ENCODE measurements around the gene INSM1. TPM values are rescaled to one million over a fixed set of nuclear protein-coding genes. Genes with fewer than 3 reads are reported as not detected.

Gene INSM1
- total RNA-seq, 1 experiment from 2014 or later, result 0.14 TPM

DNA sequence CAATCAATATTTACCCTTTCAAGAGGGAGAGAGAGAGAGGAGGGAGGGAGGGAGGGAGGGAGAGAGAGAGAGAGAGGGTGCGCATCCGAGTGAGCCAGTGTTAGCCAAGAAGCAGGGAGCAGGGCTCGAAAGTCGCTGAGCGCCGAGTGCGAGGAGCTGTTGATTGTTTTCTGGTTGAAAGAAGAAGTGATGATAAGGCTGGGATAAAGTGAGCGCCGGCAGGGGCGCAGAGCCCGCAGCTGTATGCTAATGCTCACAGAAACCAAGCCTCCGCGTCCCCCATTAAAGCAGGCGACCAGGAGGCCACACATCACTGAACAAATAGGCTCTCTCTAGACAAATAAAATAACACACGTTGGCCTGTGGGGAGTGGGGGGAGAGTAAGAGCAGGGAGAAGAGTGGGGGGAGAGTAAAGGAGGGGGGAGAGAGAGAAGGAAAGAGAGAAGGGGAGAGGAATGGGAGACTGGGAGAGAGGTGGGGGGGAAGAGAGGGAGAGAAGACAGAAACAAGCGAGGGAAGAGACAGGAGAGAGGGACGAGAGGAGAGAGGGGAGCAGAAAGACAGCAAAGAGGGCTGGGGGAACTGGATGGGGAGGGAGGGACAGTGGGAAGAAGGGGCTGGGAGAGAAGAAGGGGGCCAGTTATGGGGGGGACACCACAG lies 5.0 kb upstream of the INSM1 start:
- no peak for DNase-seq (ENCODE audit: low spot score)

DNA sequence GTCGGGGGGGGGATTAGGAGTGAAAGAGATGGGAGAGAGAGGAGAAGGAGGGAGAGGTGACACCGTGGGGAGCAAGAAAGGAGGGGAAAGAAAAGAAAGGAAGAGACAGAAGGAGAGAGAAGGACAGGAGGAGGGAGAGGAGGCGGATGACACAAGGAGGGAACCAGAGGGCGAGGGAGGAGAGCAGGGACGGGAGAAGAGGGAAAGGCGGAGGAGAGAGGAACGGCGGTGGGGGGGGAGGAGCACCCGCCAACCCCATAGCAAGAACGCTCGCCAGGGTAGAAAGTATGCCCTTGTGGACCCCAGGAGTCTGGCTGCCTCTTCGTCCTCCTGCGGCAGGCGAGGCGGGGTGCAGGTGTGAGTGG lies 4.5 kb upstream of the INSM1 start:
- DNase-seq (ENCODE audit: low spot score), result no peak

DNA sequence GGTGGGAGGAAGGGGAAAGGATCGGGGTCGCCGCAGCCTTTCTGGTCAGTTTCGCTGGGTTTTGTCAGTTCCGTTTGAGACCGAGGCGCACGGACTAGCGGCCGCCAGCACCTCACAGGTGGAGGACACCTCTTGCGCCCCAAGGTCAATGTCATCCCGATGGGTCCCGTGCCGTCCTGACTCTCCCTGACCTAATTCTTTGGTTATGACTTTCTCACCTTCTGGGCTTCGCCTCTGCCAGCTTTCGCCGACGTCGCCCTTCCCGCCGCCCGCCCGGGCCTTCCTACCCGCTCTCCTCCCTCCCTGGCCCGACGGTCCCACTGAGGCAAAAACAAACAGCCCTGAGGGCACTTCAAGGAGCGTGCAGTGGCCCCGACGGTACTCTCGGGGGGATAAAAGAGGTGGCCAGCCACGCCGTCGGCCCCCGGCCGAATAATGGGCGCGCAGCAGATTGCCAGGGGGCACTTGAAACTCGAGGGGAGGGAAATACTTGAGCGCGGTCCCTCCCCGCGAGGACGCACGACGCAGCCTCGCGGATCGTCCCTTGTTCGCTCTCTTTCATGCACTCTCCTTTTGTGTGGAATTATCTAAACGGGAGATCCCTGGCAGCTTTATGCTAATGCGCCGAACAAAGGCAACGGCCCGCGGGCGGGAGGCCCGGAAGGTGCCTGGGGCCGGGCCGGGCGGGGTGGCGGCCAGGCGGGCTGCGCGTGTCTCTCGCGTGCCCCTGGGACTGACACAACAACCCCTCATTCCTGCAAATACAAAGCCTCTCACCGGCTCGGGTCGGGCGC lies 3.9 kb upstream of the INSM1 start:
- DNase-seq (ENCODE audit: low spot score), result no peak

DNA sequence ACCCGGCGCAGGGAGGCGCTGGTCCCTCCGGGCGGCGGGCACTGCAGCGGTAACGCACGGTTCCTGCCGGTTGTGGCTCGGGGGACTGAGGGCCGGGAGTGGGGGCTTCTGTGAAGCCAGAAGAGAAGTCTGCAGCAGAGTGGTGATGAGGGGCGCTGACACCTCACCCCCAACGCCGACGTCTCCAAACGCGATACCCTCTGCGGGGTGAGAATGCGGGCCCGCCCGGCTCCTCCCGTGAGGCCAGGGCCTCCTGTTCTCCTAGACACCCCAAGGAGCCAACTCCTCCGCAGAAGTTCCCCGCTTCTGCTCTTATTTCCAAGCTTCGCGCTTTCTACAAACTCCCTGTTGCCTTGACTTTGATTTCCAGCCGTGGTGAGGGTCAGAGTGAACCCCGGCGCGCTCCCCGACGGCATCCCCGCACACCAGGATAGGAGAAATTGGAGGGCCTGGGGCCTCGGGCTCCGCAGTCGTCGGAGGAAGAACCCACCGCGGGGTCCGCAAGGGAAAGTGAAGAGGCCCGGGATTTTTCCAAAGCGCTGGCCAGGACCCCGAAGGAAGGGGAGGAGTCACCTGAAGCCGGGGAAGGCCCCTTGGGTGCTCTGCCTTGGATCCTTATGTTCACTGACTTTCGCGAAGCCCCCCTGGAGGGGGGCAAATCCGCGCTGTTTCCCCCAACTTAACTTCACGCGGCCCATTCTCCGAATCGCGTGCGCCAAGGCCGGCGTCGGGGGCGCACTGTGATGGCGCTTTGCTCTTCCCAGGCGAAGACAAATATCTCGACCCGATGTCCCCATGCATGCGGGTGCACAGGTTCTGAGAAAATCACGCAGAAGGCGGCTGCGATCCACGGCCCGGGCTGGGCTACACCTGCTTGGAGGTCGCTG lies 3.1 kb upstream of the INSM1 start:
- no peak for DNase-seq (ENCODE audit: low spot score)

DNA sequence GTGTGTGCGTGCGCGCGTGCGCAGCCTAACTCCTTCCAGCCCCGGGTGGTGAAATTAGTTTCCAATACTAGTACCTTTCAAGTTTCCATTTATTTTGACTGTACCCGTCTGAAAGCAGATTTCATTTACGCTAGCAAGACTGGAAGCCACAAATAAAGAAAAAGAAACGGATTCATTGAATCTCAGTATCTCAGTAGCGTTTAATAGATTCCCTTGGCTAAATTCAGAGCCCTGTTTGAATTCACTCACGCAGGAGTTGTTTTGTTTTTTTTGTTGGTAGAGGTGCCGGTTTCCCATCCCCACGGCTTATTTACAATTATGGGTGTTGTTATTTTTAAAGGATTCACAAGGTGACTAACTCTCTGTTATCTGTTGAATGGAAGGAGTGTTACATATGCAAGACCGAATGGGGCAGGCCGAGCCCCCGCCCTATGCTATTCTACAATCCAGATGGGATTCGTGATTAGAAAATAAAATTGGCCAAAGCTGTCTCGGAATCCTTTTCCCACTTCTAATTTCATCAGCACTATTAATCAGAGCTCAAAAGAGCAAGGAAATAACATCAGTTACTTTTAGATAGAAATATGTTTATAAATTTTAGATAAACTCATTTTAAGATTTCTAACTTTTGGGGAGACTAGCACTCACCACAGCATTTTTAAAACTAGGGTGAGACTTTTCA lies 2.3 kb upstream of the INSM1 start:
- DNase-seq (ENCODE audit: low spot score), result no peak

DNA sequence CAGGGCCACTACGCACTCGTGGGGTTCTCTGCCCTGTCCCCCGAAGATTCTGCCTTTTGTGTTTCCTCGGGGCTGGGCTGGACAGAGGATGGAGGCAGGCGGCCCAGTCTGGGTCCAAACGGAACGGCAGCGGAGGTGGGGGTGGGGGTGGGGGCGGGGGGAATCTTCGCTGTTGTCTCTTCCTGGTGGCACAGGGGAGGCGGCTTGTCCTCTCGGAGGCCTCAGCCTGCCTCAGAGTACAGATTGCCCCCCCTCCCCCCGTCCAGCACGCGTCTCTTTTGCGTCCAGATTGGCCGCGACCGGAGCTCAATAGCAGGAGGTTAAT lies 1.4 kb upstream of the INSM1 start:
- no peak for DNase-seq (ENCODE audit: low spot score)

DNA sequence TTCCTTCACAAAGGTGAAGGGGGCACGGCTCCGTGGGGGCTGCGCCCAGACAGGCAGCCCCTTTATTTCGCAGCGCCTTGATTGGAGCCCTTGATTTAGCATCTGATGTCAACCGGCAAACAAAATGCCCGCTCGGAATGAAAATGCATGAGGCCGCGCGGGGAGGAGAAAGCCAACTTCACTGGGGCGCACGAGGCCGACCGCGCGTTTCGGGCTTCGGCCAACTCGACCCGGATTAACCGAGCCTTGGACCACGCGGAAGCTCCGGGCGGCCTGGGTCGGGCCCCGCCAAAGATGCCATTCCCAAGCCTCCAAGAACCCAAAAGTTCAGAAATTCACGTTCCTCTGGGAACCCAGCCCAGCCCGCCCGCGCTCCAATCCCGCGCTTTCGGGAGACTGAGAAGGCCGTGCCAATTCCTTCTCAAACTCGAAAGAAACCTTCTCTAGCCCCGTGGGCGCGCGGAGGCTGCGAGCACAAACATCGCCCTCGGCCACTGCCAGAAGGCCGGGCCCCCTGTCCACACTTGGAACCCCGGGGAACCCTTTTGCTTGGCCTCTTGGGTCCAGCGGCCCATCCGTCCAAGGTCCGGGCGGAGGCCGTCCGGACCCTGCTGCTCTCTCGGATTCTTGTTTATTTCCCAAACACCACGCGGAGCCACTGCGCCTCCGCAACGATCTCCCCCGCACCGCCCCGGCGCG lies 879 bp upstream of the INSM1 start:
- DNase-seq (ENCODE audit: low spot score), result no peak

DNA sequence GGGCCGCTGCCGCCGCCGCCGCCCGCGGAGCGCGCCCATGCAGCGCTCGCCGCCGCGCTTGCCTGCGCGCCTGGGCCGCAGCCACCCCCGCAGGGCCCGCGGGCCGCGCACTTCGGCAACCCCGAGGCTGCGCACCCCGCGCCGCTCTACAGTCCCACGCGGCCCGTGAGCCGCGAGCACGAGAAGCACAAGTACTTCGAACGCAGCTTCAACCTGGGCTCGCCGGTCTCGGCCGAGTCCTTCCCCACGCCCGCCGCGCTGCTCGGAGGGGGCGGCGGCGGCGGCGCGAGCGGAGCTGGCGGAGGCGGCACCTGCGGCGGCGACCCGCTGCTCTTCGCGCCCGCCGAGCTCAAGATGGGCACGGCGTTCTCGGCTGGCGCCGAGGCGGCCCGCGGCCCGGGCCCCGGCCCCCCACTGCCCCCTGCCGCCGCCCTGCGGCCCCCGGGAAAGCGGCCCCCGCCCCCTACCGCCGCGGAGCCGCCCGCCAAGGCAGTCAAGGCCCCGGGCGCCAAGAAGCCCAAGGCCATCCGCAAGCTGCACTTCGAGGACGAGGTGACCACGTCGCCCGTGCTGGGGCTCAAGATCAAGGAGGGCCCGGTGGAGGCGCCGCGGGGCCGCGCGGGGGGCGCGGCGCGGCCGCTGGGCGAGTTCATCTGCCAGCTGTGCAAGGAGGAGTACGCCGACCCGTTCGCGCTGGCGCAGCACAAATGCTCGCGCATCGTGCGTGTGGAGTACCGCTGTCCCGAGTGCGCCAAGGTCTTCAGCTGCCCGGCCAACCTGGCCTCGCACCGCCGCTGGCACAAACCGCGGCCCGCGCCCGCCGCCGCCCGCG lies 730 bp downstream of the INSM1 start:
- no peak for DNase-seq (ENCODE audit: low spot score)

DNA sequence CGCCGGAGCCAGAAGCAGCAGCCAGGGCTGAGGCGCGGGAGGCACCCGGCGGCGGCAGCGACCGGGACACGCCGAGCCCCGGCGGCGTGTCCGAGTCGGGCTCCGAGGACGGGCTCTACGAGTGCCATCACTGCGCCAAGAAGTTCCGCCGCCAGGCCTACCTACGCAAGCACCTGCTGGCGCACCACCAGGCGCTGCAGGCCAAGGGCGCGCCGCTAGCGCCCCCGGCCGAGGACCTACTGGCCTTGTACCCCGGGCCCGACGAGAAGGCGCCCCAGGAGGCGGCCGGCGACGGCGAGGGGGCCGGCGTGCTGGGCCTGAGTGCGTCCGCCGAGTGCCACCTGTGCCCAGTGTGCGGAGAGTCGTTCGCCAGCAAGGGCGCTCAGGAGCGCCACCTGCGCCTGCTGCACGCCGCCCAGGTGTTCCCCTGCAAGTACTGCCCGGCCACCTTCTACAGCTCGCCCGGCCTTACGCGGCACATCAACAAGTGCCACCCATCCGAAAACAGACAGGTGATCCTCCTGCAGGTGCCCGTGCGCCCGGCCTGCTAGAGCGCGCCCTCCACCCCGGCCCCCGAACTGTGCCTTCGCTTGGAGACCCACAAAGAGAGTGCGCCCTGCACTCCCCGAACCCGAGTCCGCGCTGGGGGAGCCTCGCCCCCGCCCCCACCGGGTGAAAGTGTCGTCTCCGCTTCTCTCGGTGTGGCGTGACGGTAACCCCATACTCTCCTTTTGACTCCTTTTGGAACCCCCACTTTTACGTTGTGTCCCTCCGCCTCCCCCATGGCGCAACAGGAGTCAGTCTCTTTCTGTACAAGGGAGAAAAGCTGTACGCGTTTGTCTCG lies 1.6 kb downstream of the INSM1 start:
- DNase-seq (ENCODE audit: low spot score), result no peak

DNA sequence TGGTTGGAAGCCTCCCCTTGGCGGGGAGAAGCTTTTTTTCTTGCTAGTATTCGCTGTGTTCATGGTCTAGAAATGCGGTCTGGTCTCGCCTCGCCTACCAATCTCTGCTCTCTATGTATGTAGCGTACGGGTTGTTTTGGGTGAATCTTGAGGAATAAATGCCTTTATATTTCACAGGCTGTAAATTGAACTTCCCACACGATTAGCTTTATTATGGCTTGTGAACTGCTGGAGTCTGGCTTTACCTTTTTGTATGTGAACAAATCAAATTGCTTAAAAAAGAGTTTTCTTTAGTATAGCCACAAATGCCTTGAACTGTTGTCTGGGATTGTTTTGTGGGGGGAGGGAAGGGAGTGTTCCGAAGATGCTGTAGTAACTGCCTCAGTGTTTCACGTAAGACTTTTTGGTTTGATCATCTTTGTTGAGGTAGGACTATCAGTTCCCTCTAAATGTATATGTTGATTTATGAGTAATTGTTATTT lies 2.2 kb downstream of the INSM1 start:
- no peak for DNase-seq (ENCODE audit: low spot score)

DNA sequence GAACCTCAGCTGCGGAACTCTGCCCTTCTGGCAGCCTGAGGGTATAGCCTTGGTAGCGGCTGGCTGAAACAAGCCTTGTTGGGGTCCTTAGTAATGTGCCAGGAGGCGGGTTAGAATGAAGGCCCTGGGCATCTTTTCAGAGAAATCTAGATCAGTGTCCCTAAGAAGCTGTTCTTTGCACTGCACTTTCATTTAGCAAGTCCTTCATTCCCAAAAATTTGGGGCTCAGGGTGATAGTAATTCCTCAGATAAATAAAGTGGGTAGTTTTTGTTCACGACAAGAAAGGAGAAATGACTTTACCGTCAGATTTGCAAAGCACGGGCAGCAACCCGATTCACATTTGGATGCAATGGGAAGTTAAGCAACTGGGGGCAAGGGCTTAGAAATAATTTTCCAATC lies 3.2 kb downstream of the INSM1 start:
- DNase-seq (ENCODE audit: low spot score), result no peak

DNA sequence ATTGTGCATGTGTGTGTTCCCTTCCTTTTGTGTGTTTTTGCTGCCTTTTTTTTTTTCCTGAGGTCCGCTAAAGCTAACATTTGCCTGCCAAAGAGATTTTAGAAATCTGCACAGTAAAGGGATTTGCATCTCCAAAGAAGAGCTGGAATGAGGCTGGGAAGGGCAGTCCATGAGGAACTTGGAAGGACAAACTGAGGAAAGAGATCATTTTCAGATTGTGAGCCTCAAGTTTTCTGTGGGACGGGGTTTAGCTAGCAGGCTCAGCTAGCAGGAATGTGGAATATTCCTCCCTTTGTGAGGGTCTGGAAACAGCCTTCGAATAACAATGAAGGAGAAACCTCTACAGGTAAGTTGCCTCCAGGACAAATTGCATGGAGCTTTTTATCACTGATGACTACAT lies 3.8 kb downstream of the INSM1 start:
- no peak for DNase-seq (ENCODE audit: low spot score)

DNA sequence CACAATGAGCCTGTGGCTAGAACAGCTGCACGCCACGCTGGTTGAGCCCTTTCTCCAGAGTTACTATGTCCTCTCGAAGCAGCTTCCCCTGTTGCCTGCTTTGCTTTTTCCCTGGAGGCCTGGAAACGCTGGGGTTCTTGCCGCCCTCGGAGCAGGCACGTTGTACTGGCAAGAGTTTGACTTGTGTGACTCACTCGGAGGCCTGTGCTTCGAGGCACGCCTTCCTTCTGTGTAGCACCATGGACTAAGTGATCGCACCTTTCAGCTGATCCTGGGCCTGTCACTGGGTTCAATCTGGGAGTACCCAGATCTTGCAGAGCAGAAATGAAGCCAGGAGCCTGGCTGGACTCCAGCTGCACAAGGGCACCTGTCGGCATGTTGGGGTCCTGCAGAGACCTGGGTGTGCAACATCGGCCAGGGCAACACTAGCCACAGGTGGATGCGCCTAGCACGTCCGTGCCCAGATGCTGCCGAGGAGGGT lies 5.2 kb downstream of the INSM1 start:
- DNase-seq (ENCODE audit: low spot score), result no peak

DNA sequence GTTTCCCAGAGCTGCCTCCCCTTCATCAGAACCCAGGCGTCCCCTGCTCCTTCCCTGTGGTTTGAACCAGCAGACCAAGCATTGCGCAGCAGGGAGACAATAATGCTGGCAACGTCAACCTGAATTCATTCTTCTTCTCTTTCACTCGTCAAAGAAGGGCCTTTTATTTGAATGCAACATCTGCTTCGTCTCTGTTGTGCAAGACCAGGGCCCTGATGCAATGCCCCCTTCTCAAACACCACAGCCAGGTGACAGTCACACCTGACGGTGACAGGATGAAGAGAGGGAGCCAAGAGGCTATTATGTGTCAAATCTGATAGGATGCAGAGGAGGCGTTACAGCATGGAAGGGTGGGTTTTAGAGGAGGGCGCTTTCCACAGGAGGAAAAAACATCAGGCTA lies 8.0 kb downstream of the INSM1 start:
- DNase-seq (ENCODE audit: low spot score), result no peak

DNA sequence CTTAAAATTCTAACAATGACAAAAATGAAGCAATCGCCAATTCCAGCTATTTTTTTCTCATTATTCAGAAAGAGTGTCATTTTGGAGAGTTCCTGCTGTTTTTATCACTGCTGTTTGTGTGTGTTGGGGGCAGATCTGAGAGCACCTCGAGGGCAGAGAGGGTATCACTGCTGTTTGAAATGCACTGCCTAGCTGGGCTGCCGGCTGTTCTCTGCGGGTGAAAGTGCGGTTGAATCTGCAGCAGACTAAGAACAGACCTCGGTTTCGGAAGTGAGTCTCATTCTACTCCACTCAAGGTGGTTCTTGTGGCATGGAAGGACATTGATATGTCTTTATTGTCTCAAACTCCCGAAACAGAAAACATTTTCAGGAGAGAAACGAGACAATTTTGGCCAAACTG lies 18.3 kb downstream of the INSM1 start:
- DNase-seq (ENCODE audit: low spot score), result no peak

DNA sequence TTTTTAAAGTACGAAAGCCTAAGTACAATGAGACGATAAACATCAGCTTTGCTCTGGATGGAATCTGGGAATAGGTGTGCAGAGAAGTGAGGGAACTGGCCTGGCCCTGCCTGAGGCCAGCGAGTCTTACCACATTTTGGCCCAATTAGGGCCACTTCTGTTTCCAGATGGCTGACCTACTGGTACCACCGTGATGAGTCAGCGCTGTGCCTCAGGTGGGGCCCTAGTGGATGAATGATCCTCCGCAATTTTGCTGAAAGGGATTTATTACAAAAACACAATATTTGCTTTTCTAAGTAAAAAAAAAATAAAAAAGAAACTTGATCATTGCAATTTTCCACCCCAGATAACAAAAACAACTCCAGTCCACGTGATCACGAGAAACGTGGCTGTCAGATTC lies 22.5 kb downstream of the INSM1 start:
- no peak for DNase-seq (ENCODE audit: low spot score)

DNA sequence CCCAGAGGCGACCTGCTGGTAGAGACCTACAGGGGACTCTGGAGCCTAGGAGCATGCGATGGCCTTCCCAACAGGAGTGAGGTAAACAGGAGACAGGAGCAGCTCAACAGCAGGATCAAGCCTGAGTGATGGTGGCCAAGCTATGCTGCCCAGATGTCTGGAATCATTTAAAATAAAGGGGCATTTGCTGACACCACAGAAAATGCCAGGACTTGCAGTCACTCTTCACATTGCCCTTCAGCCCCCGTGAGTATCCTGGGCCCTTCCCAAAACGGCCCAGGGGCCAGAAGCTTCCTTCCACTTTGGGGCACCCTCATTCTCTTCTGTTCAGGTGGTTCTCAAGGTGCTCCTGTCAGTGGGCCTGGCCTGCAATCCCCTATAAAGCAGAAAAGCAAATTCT lies 23.2 kb downstream of the INSM1 start:
- no peak for DNase-seq (ENCODE audit: low spot score)

DNA sequence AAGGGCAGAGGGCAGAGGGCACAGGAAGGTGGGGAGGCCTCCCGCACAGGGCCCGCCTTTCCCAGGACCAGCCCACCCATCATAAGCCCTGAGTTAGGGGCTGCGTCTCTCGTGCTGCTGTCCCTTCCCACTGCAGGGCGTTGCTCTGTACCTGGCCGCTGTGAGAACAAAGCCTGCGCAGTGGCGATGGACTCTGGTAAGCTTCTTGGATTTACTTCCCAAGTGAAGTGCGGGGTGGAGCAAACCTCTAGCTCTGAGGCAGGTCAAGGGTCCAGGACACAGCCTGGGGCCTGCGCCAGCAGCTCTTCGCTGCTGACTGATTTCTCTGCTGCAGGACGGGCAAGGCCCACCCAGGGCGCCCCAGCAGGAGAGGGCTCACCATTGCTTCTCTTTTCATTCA lies 23.9 kb downstream of the INSM1 start:
- no peak for DNase-seq (ENCODE audit: low spot score)
